Upper lobe of left lung (tissue), 4 donors: ENCODE measurements around the gene CHD9.

Source experiments
- EP300 ChIP-seq, 4 donors: sonication (generic); formaldehyde crosslinking; IDR thresholded peaks; one replicate each; pipeline ENCODE4 v1.5.1; 2017; ENCODE audit warnings: antibody characterized with exemption in 4 of 4, control low read depth in 2 of 4
- POLR2A ChIP-seq, 4 donors: fragments of 450-650 bp; IDR thresholded peaks; one replicate each; pipeline ENCODE4 v1.5.1; 2016 to 2017; ENCODE audit warnings: antibody characterized with exemption in 4 of 4, mild to moderate bottlenecking in 2 of 4
- POLR2AphosphoS5 ChIP-seq, 2 donors: sonication (generic); formaldehyde crosslinking; IDR thresholded peaks; one replicate each; pipeline ENCODE4 v1.5.1; 2017; ENCODE audit warnings: antibody characterized with exemption in 2 of 2
- TF ChIP-seq, protein P1 (sequence below), 6 experiments: fragments of 450-650 bp in 4 of 6; fragments of 200-600 bp in 2 of 6; sonication (generic) in 2 of 6; IDR thresholded peaks; one replicate each; pipeline ENCODE4 v1.5.1; 2016 to 2019; ENCODE audit warnings: antibody characterized with exemption in 6 of 6

DNA sequence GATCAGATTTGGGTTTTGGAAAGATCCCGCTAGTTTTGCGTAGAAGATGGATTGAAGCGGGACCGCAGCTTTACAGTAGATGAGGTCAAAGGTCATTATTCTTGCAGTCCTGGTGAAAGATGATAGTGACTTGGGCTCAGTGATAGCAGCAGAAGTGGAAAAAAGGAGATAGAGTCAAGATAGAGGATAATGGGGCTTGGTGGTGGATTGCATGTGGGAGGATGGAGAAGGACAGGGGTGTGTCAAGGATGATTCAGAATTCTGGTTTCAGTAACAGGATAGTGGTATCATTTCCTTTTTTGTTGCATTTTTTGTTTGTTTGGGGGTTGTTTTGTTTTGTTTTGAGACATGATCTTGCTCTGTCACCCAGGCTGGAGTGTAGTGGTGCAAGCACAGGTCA lies 30.7 kb upstream of the CHD9 start:
- TF ChIP-seq POLR2AphosphoS5 (IDR thresholded peaks at IDR 0.05) (no peak), POLR2A (IDR thresholded peaks at IDR 0.05) (no peak), EP300 (IDR thresholded peaks at IDR 0.05) (no peak)
- TF ChIP-seq, protein P1, sequence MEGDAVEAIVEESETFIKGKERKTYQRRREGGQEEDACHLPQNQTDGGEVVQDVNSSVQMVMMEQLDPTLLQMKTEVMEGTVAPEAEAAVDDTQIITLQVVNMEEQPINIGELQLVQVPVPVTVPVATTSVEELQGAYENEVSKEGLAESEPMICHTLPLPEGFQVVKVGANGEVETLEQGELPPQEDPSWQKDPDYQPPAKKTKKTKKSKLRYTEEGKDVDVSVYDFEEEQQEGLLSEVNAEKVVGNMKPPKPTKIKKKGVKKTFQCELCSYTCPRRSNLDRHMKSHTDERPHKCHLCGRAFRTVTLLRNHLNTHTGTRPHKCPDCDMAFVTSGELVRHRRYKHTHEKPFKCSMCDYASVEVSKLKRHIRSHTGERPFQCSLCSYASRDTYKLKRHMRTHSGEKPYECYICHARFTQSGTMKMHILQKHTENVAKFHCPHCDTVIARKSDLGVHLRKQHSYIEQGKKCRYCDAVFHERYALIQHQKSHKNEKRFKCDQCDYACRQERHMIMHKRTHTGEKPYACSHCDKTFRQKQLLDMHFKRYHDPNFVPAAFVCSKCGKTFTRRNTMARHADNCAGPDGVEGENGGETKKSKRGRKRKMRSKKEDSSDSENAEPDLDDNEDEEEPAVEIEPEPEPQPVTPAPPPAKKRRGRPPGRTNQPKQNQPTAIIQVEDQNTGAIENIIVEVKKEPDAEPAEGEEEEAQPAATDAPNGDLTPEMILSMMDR (IDR thresholded peaks at IDR 0.05): no peak
